ENCODE results near the gene CDC5L. TPM values are rescaled to one million over a fixed set of nuclear protein-coding genes. Genes with fewer than 3 reads are reported as not detected.

The CDC5L gene
- total and polyA plus RNA-seq, 9 donors, result 13.0 to 24.0 (median 19.5) TPM

DNA sequence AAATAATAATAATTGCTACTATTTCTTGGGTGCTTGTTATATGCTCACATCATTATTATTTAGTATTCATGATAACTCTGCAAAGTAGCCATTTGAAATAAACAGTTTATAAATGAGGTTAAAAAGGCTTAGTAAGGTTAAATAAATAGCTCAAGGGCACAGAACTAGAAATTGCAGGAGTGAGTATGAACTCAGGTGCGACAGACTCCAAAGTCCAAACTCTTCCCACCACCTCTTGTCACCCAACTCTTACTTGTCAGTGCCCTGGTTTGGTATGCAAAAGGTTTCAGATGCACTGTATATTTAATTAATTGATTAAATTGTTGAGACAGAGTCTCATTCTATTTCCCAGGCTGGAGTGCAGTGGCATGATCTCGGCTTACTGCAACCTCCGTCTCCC lies 20.7 kb upstream of the CDC5L start:
- 89 to 95% (median 90%) methylated on average over 3 of the region's 3 CpGs for WGBS, 3 donors
- Histone ChIP-seq H3K4me3 (no peak overlapping the region), H3K36me3 (no peaks in the 10 kb centered on the region), H3K27me3 (no peaks in the 10 kb centered on the region), H3K27ac (no peak overlapping the region), H3K4me1 (ENCODE audit: insufficient read depth) (no peaks in the 10 kb centered on the region), H3K9me3 (no peaks in the 10 kb centered on the region)
- no peak for DNase-seq
- intact Hi-C loops (cut with DNase I), result no loop called here
- TF ChIP-seq, protein P1, sequence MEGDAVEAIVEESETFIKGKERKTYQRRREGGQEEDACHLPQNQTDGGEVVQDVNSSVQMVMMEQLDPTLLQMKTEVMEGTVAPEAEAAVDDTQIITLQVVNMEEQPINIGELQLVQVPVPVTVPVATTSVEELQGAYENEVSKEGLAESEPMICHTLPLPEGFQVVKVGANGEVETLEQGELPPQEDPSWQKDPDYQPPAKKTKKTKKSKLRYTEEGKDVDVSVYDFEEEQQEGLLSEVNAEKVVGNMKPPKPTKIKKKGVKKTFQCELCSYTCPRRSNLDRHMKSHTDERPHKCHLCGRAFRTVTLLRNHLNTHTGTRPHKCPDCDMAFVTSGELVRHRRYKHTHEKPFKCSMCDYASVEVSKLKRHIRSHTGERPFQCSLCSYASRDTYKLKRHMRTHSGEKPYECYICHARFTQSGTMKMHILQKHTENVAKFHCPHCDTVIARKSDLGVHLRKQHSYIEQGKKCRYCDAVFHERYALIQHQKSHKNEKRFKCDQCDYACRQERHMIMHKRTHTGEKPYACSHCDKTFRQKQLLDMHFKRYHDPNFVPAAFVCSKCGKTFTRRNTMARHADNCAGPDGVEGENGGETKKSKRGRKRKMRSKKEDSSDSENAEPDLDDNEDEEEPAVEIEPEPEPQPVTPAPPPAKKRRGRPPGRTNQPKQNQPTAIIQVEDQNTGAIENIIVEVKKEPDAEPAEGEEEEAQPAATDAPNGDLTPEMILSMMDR (IDR thresholded peaks at IDR 0.05), result no peak
- TF ChIP-seq EP300 (IDR thresholded peaks at IDR 0.05), result no peak
- TF ChIP-seq POLR2A (IDR thresholded peaks at IDR 0.05), result no peak

DNA sequence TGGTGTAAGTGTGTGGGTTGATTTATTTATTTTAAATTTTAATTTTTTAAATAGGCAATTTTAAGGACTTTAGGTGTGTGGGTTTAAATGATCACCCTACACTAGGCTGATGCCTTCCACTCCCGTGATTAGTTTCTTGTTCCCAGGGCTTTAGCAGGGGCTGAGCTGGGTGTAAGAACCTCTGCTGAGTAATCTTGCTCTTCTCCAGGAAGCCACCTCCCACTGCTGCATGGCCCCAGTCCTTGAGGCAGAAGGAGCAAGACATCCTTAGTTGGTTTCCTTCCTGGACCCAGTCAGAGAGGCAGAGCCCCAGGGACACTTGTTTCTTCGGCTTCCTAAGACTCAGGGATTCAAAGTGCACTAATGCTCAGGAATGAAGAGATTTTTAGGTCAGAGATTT lies 19.8 kb upstream of the CDC5L start:
- no peaks in the 10 kb centered on the region for H3K4me1 ChIP-seq (ENCODE audit: insufficient read depth)
- intact Hi-C loops (cut with DNase I), result no loop called here
- 50 to 63% (median 52%) methylated on average over 2 of the region's 2 CpGs for WGBS, 3 donors
- no peaks in the 10 kb centered on the region for H3K27me3 ChIP-seq
- no peak overlapping the region for H3K4me3 ChIP-seq
- no peaks in the 10 kb centered on the region for H3K9me3 ChIP-seq
- TF ChIP-seq POLR2A (IDR thresholded peaks at IDR 0.05) (no peak), EP300 (IDR thresholded peaks at IDR 0.05) (no peak)
- TF ChIP-seq, protein P1 (IDR thresholded peaks at IDR 0.05), result no peak
- H3K36me3 ChIP-seq, result no peaks in the 10 kb centered on the region
- H3K27ac ChIP-seq, result no peak overlapping the region
- DNase-seq, result no peak

DNA sequence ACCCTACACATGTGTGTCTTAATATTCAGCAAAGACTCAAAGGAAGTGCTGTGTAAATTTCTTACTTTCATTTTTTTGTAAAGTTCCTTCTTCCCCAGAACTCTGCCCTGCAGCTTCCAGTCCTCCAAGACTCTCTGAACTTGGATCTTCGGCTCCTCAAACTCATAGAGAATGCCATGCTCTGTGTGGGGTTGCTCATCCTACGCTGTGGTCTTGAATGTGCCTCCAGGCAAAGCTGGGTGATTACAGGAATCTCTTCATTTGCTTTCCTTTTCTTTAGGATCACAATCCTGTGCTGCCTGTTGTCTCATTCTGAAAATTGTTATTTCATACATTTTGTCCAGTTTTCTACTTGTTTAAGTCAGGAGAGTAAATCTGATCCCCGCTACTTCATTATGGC lies 14.5 kb upstream of the CDC5L start:
- Histone ChIP-seq H3K27ac (no peak overlapping the region), H3K27me3 (no peaks in the 10 kb centered on the region), H3K4me3 (no peak overlapping the region), H3K4me1 (ENCODE audit: insufficient read depth) (no peaks in the 10 kb centered on the region), H3K9me3 (no peaks in the 10 kb centered on the region), H3K36me3 (no peaks in the 10 kb centered on the region)
- 58 to 89% (median 67%) methylated on average over 3 of the region's 3 CpGs for WGBS, 3 donors
- TF ChIP-seq, protein P1 (IDR thresholded peaks at IDR 0.05), result no peak
- TF ChIP-seq EP300 (IDR thresholded peaks at IDR 0.05) (no peak), POLR2A (IDR thresholded peaks at IDR 0.05) (no peak)
- no peak for DNase-seq
- intact Hi-C loops (cut with DNase I), result no loop called here

DNA sequence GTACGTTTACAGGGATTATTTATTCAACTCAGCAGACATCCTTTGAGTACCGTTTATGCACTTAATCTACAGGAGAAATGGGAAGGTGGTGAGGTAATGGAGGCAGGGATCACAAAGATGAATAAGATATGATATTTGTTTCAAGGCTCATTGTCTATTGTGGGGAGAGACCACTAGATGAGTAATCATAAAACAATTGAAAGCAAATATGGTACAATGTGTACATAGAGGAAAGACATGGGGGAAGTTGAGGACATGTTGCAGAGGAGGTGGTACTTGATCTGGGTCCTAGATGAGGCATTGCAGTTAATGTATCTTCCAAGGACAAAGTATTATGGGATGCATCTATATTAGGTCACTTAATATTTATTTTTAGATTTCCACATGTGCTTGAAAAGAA lies 13.7 kb upstream of the CDC5L start:
- H3K9me3 ChIP-seq, result no peaks in the 10 kb centered on the region
- no peak overlapping the region for H3K4me3 ChIP-seq
- H3K4me1 ChIP-seq (ENCODE audit: insufficient read depth), result no peaks in the 10 kb centered on the region
- no peaks in the 10 kb centered on the region for H3K36me3 ChIP-seq
- H3K27me3 ChIP-seq, result no peaks in the 10 kb centered on the region
- intact Hi-C loops (cut with DNase I), result no loop called here
- TF ChIP-seq POLR2A (IDR thresholded peaks at IDR 0.05) (no peak), EP300 (IDR thresholded peaks at IDR 0.05) (no peak)
- TF ChIP-seq, protein P1 (IDR thresholded peaks at IDR 0.05), result no peak
- WGBS, 3 donors, result 52 to 66% (median 53%) methylated on average over 2 of the region's 2 CpGs
- H3K27ac ChIP-seq, result no peak overlapping the region
- DNase-seq, result no peak

DNA sequence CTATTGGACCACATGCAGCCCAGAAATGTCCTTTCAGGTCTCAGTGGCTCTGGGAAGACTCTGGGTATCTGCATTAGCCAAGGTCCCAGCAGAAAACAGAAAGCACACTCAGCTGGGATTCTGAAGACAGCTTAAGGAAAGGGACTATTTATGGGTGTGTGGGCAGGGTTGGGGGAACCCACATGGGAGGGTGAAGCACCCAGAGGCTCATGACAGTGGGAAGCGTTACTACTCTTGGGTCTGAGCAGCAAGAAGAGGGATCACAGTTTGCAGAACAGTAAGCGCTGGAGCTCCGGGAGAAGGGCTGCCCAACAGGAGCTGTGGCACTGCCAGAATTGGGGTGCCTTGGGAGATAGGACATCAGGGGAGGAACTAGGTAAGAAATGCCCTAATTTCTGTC lies 12.4 kb upstream of the CDC5L start:
- no peak for TF ChIP-seq EP300 (IDR thresholded peaks at IDR 0.05)
- H3K27me3 ChIP-seq, result no peaks in the 10 kb centered on the region
- WGBS, 3 donors, result 80 to 86% (median 86%) methylated on average over 3 of the region's 3 CpGs
- H3K36me3 ChIP-seq, result no peaks in the 10 kb centered on the region
- H3K27ac ChIP-seq, result no peak overlapping the region
- no peak overlapping the region for H3K4me3 ChIP-seq
- H3K4me1 ChIP-seq (ENCODE audit: insufficient read depth), result no peaks in the 10 kb centered on the region
- no peak for DNase-seq
- H3K9me3 ChIP-seq, result no peaks in the 10 kb centered on the region
- intact Hi-C loops (cut with DNase I), result no loop called here
